K562 (cell line): ENCODE results near the gene GFM1. TPM values are rescaled to one million over a fixed set of nuclear protein-coding genes. Genes with fewer than 3 reads are reported as not detected.

Experiments used
- ATAC-seq: fragments of 200-7000 bp; cut with Tn5 transposase; 3 replicates; pipeline ENCODE4 v1.9.1; 2020; ENCODE audit warnings: moderate library complexity
- BruUV-seq: library from RNA; stranded (reverse); fragments of 400-500 nt; replicated peaks from 2 replicates; lab custom pipeline; 2021; lab: Mats Ljungman, UMichigan
- CTCF ChIA-PET: fragments of 300-600 bp; formaldehyde crosslinking; extraction: SDS; loops from one replicate; lab custom pipeline; 2021; ENCODE audit warnings: low intra/inter-chr PET ratio; lab: Yijun Ruan, JAX
- POLR2A ChIA-PET: fragments of 300-600, 350-650 bp; sonication (Branson Sonifier 250); formaldehyde crosslinking; extraction: SDS; loops from one replicate; lab custom pipeline; 2021; ENCODE audit warnings: antibody characterized with exemption, inconsistent platforms; lab: Yijun Ruan, JAX
- DNase-seq, 4 experiments: peaks; one replicate each; pipeline versions ENCODE4 v3.0.0 to v3.0.0-alpha.2; 2011 to 2018; ENCODE audit warnings: low spot score in 3 of 4, mixed read lengths in 3 of 4; ENCODE audit errors: extremely low read depth in 1 of 4
- FAIRE-seq: peaks from 2 replicates; lab custom pipeline; 2011; peaks lifted over from hg19 to GRCh38; lab: Jason Lieb, UNC
- H2AFZ ChIP-seq: 2 replicates; pipeline ENCODE4 v1.6.0; 2011; ENCODE audit warnings: low read depth, low read length, control low read depth, inconsistent platforms
- H3K27ac ChIP-seq: fragments of 200-600 bp; 3 replicates; pipeline ENCODE4 v1.8.0; 2011; ENCODE audit warnings: low read depth, mild to moderate bottlenecking, control low read depth, inconsistent platforms, low read length, moderate library complexity, mixed read lengths; ENCODE audit errors: extremely low read depth
- H3K27me3 ChIP-seq, 2 experiments: fragments of 300-600 bp in 1 of 2; 2 replicates in 1 of 2; 3 replicates in 1 of 2; pipeline versions ENCODE4 v1.6.0 to v1.8.0; 2011; ENCODE audit warnings: inconsistent platforms in 2 of 2, low read length in 2 of 2, mild to moderate bottlenecking in 1 of 2, mixed read lengths in 1 of 2, moderate library complexity in 1 of 2; ENCODE audit not compliant: control insufficient read depth in 2 of 2, insufficient read depth in 2 of 2
- H3K36me3 ChIP-seq: fragments of 300-600 bp; 3 replicates; pipeline ENCODE4 v1.8.0; 2011; ENCODE audit warnings: mild to moderate bottlenecking, low read length, inconsistent platforms; ENCODE audit not compliant: control insufficient read depth, insufficient read depth
- H3K4me1 ChIP-seq, 2 experiments: fragments of 200-600 bp in 1 of 2; replicated peaks in 1 of 2; 2 replicates in 1 of 2; 3 replicates in 1 of 2; pipeline versions ENCODE4 v1.5.1 to v1.8.0; 2011; ENCODE audit warnings: inconsistent platforms in 2 of 2, low read length in 2 of 2, mild to moderate bottlenecking in 1 of 2, mixed read lengths in 1 of 2, moderate library complexity in 1 of 2; ENCODE audit not compliant: control insufficient read depth in 2 of 2, insufficient read depth in 2 of 2
- H3K4me2 ChIP-seq: 2 replicates; pipeline ENCODE4 v1.6.1; 2011; ENCODE audit warnings: low read length, control low read depth, inconsistent platforms, mixed read lengths; ENCODE audit not compliant: insufficient read depth
- H3K4me3 ChIP-seq: fragments of 200-600 bp; sonication (generic), shearing (Covaris generic); 2 replicates; pipeline ENCODE4 v1.5.1; 2016; ENCODE audit warnings: control low read depth, inconsistent platforms
- H3K79me2 ChIP-seq: fragments of 200-600 bp; 3 replicates; pipeline ENCODE4 v1.8.0; 2011; ENCODE audit warnings: low read length, inconsistent platforms; ENCODE audit not compliant: control insufficient read depth, insufficient read depth
- H3K9ac ChIP-seq, 2 experiments: 2 replicates each; pipeline versions ENCODE4 v1.6.0 to v1.6.1; 2011; ENCODE audit warnings: low read depth in 2 of 2, low read length in 2 of 2, control low read depth in 1 of 2, inconsistent platforms in 1 of 2, mild to moderate bottlenecking in 1 of 2, mixed read lengths in 1 of 2; ENCODE audit not compliant: insufficient read depth in 1 of 2
- H3K9me1 ChIP-seq: one replicate; pipeline ENCODE4 v1.6.0; 2011; ENCODE audit warnings: inconsistent platforms, mild to moderate bottlenecking, low read length, moderate library complexity; ENCODE audit not compliant: control insufficient read depth, insufficient read depth
- H3K9me3 ChIP-seq: replicated peaks from 2 replicates; pipeline ENCODE4 v1.5.1; 2011; ENCODE audit warnings: low read depth, low read length, inconsistent platforms; ENCODE audit not compliant: control insufficient read depth, insufficient read depth
- H4K20me1 ChIP-seq: replicated peaks from 2 replicates; pipeline ENCODE4 v1.6.1; 2011; ENCODE audit warnings: low read length, inconsistent platforms, mixed read lengths; ENCODE audit not compliant: control insufficient read depth, insufficient read depth
- CHD4 ChIP-seq: fragments of 200-600 bp; sonication (generic); IDR thresholded peaks from 3 replicates; pipeline ENCODE4 v1.6.1; 2012; ENCODE audit warnings: low read depth, mild to moderate bottlenecking, mixed read lengths, low read length, inconsistent platforms; ENCODE audit not compliant: insufficient read depth, insufficient replicate concordance, poor library complexity, severe bottlenecking
- EP400 ChIP-seq: fragments of 450-650 bp; IDR thresholded peaks from 2 replicates; pipeline ENCODE4 v1.6.1; 2017; ENCODE audit warnings: antibody characterized with exemption, mild to moderate bottlenecking, moderate library complexity
- FOXJ2 ChIP-seq: fragments of 200-800 bp; sonication (Bioruptor generic); IDR thresholded peaks from 2 replicates; pipeline ENCODE4 v1.6.1; 2016; ENCODE audit warnings: missing genetic modification characterization, missing compliant biosample characterization
- GTF2A2 ChIP-seq: IDR thresholded peaks from 2 replicates; pipeline ENCODE4 v1.6.1; 2016; ENCODE audit warnings: mild to moderate bottlenecking, missing genetic modification characterization, missing compliant biosample characterization
- HMG20B ChIP-seq: fragments of 250-450 bp; sonication (Bioruptor Pico); IDR thresholded peaks from 2 replicates; pipeline ENCODE4 v1.5.0; 2021; ENCODE audit warnings: mild to moderate bottlenecking
- MCM7 ChIP-seq, 2 experiments: fragments of 450-650 bp; IDR thresholded peaks; 2 replicates each; pipeline ENCODE4 v1.6.1; 2016 to 2018
- RBM22 ChIP-seq: fragments of 200-400 bp; formaldehyde crosslinking; IDR thresholded peaks from 2 replicates; pipeline ENCODE4 v1.6.1; 2018; ENCODE audit warnings: low read length, low read depth; ENCODE audit not compliant: poor library complexity, severe bottlenecking
- TAF9B ChIP-seq: fragments of 450-650 bp; IDR thresholded peaks from 2 replicates; pipeline ENCODE4 v1.6.1; 2018; ENCODE audit warnings: mild to moderate bottlenecking; ENCODE audit not compliant: partially characterized antibody
- TGIF2 ChIP-seq: sonication (generic); formaldehyde crosslinking; IDR thresholded peaks from 2 replicates; pipeline ENCODE4 v1.8.1; 2022; ENCODE audit warnings: mild to moderate bottlenecking, missing genetic modification reagents, moderate library complexity
- ZNF124 ChIP-seq: sonication (generic); formaldehyde crosslinking; IDR thresholded peaks from 2 replicates; pipeline ENCODE4 v1.8.1; 2022; ENCODE audit warnings: missing genetic modification reagents
- WGBS: fragments of 100-300 bp; shearing (Covaris generic); methylation state at CpG from one replicate; pipeline ENCODE4 v1.1.6; 2016; ENCODE audit warnings: low coverage, mixed read lengths; ENCODE audit not compliant: insufficient coverage; ENCODE audit errors: missing lambda C conversion rate; 5-methylcytosine and 5-hydroxymethylcytosine counted together
- in situ Hi-C: fragments of 300-500 bp; cut with MboI; formaldehyde crosslinking; loops from 4 replicates; pipeline ENCODE4 v1.15.0; 2018; ENCODE audit warnings: inconsistent platforms, mixed read lengths
- intact Hi-C: fragments of 100-400 bp; cut with micrococcal nuclease; formaldehyde crosslinking; loops from 2 replicates; pipeline ENCODE4 v1.14.2; 2022
- polyA plus RNA-seq, 8 experiments: library from polyadenylated mRNA; depleted of rRNA in 4 of 8; stranded (reverse) in 5 of 8; unstranded in 3 of 8; fragments of >200 nt; fragmentation: Nextera tagmentation in 2 of 8; fragmentation: Illumina TruSeq in 1 of 8; extraction: Ambion mirVana in 2 of 8; extraction: Trizol in 1 of 8; gene quantifications; 2 replicates each; pipeline versions ENCODE4 v1.2.1 to v1.2.3, GENCODE V29; 2011 to 2014; ENCODE audit warnings: inconsistent platforms in 1 of 8, missing spikeins in 1 of 8
- total RNA-seq, 7 experiments: library from RNA; depleted of rRNA in 6 of 7; stranded (reverse); fragments of >200 nt in 6 of 7; fragmentation: Illumina TruSeq in 2 of 7; extraction: Trizol in 2 of 7; gene quantifications; 2 replicates each; pipeline versions ENCODE4 v1.2.1 to v1.2.3, GENCODE V29; 2011 to 2021; ENCODE audit warnings: low replicate concordance in 1 of 7
- TF ChIP-seq, protein P1 (sequence below), 2 experiments: fragments of 450-650 bp; conservative IDR thresholded peaks; 2 replicates each; pipeline ENCODE4 v1.6.1; 2017; ENCODE audit warnings: mild to moderate bottlenecking in 2 of 2, moderate library complexity in 2 of 2
- TF ChIP-seq, protein P2 (sequence below): sonication (generic); formaldehyde crosslinking; IDR thresholded peaks from 2 replicates; pipeline ENCODE4 v1.8.0; 2022; ENCODE audit warnings: missing genetic modification reagents, mild to moderate bottlenecking, moderate library complexity, borderline replicate concordance
- TF ChIP-seq, protein P3 (sequence below): fragments of 250-450 bp; sonication (Bioruptor Pico); IDR thresholded peaks from 2 replicates; pipeline ENCODE4 v1.5.0; 2020; ENCODE audit warnings: mild to moderate bottlenecking
- TF ChIP-seq, protein P4 (sequence below): sonication (generic); formaldehyde crosslinking; IDR thresholded peaks from 2 replicates; pipeline ENCODE4 v1.9.0; 2022; ENCODE audit warnings: mild to moderate bottlenecking, missing genetic modification reagents
- TF ChIP-seq, protein P5 (sequence below): fragments of 250-450 bp; sonication (Bioruptor Pico); IDR thresholded peaks from 2 replicates; pipeline ENCODE4 v1.8.0; 2021; ENCODE audit warnings: mild to moderate bottlenecking, moderate library complexity
- TF ChIP-seq, protein P6 (sequence below): fragments of 450-650 bp; conservative IDR thresholded peaks from 2 replicates; pipeline ENCODE4 v1.6.1; 2016; ENCODE audit warnings: missing genetic modification characterization, low read depth, mild to moderate bottlenecking, missing compliant biosample characterization, moderate library complexity

The GFM1 gene
- total and polyA plus RNA-seq, 9 of the 15 experiments (the other 6 are each of a cell fraction or from before 2014, with no cell fraction given): 38.9 to 86.7 (median 64.8) TPM

DNA sequence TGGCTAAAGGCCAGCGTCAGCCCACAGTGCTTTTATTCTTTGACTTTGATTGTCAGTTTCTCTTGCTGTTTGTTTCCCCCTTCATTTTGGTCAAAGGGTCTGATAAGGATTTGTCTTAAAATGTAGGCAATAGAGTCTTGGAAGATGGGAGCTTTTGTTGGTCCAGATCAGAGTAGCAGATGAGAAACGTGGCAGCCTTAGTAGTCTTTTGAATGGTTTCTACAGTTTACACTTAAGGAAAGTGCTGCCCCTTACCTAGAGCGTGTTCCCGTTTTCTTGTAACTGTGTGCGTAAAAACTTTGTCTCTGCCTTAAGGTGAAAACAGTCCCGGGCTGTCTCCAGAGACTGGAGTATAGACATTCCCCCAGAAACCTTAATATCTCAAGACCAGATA is 27.5 kb downstream of the GFM1 start:
- FAIRE-seq (no peak), ATAC-seq (no peak), DNase-seq (no peak)
- Histone ChIP-seq H3K4me3 (no peak overlapping the region), H3K36me3 (peaks cover 78% of the 10 kb centered on the region), H3K9me3 (no peaks in the 10 kb centered on the region), H3K79me2 (no peaks in the 10 kb centered on the region), H4K20me1 (no peaks in the 10 kb centered on the region), H2AFZ (no peak overlapping the region), H3K9ac (no peak overlapping the region), H3K9me1 (no peaks in the 10 kb centered on the region), H3K4me2 (no peak overlapping the region), H3K27ac (no peak overlapping the region), H3K4me1 (peaks cover 2 to 6% of the 10 kb centered on the region in 2 experiments; a peak in 2 of 5 replicates), H3K27me3 (no peaks in the 10 kb centered on the region)
- ChIA-PET CTCF (no interaction called here), POLR2A (no interaction called here)
- in situ Hi-C loops (no loop called here), intact Hi-C loops (loop anchor here (5.0 kb wide), 1 partner anchor 590 kb away; no protein-coding TSS in a partner anchor)
- no TSS peak for BruUV-seq
- 89% methylated on average over 6 of the region's 6 CpGs for WGBS
- TF ChIP-seq MCM7 (IDR thresholded peaks at IDR 0.05) (no peak), FOXJ2 (tag) (no peak), TAF9B (no peak), ZNF124 (no peak), GTF2A2 (tag) (no peak), TGIF2 (no peak), CHD4 (no peak), RBM22 (no peak), HMG20B (CRISPR knock-in tag) (no peak), EP400 (no peak)
- TF ChIP-seq, protein P1, sequence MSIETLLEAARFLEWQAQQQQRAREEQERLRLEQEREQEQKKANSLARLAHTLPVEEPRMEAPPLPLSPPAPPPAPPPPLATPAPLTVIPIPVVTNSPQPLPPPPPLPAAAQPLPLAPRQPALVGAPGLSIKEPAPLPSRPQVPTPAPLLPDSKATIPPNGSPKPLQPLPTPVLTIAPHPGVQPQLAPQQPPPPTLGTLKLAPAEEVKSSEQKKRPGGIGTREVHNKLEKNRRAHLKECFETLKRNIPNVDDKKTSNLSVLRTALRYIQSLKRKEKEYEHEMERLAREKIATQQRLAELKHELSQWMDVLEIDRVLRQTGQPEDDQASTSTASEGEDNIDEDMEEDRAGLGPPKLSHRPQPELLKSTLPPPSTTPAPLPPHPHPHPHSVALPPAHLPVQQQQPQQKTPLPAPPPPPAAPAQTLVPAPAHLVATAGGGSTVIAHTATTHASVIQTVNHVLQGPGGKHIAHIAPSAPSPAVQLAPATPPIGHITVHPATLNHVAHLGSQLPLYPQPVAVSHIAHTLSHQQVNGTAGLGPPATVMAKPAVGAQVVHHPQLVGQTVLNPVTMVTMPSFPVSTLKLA (conservative IDR thresholded peaks at IDR 0.05): no peak
- TF ChIP-seq, protein P2, sequence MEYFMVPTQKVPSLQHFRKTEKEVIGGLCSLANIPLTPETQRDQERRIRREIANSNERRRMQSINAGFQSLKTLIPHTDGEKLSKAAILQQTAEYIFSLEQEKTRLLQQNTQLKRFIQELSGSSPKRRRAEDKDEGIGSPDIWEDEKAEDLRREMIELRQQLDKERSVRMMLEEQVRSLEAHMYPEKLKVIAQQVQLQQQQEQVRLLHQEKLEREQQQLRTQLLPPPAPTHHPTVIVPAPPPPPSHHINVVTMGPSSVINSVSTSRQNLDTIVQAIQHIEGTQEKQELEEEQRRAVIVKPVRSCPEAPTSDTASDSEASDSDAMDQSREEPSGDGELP (CRISPR knock-in tag): no peak
- TF ChIP-seq, protein P3, sequence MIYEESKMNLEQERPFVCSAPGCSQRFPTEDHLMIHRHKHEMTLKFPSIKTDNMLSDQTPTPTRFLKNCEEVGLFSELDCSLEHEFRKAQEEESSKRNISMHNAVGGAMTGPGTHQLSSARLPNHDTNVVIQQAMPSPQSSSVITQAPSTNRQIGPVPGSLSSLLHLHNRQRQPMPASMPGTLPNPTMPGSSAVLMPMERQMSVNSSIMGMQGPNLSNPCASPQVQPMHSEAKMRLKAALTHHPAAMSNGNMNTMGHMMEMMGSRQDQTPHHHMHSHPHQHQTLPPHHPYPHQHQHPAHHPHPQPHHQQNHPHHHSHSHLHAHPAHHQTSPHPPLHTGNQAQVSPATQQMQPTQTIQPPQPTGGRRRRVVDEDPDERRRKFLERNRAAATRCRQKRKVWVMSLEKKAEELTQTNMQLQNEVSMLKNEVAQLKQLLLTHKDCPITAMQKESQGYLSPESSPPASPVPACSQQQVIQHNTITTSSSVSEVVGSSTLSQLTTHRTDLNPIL (CRISPR knock-in tag): no peak
- TF ChIP-seq, protein P4, sequence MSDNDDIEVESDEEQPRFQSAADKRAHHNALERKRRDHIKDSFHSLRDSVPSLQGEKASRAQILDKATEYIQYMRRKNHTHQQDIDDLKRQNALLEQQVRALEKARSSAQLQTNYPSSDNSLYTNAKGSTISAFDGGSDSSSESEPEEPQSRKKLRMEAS (CRISPR knock-in tag): no peak
- TF ChIP-seq, protein P5, sequence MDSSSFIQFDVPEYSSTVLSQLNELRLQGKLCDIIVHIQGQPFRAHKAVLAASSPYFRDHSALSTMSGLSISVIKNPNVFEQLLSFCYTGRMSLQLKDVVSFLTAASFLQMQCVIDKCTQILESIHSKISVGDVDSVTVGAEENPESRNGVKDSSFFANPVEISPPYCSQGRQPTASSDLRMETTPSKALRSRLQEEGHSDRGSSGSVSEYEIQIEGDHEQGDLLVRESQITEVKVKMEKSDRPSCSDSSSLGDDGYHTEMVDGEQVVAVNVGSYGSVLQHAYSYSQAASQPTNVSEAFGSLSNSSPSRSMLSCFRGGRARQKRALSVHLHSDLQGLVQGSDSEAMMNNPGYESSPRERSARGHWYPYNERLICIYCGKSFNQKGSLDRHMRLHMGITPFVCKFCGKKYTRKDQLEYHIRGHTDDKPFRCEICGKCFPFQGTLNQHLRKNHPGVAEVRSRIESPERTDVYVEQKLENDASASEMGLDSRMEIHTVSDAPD (CRISPR knock-in tag): no peak
- TF ChIP-seq, protein P6, sequence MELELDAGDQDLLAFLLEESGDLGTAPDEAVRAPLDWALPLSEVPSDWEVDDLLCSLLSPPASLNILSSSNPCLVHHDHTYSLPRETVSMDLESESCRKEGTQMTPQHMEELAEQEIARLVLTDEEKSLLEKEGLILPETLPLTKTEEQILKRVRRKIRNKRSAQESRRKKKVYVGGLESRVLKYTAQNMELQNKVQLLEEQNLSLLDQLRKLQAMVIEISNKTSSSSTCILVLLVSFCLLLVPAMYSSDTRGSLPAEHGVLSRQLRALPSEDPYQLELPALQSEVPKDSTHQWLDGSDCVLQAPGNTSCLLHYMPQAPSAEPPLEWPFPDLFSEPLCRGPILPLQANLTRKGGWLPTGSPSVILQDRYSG (tag): no peak
